ENCODE data around the gene PFDN1.

The PFDN1 gene

DNA sequence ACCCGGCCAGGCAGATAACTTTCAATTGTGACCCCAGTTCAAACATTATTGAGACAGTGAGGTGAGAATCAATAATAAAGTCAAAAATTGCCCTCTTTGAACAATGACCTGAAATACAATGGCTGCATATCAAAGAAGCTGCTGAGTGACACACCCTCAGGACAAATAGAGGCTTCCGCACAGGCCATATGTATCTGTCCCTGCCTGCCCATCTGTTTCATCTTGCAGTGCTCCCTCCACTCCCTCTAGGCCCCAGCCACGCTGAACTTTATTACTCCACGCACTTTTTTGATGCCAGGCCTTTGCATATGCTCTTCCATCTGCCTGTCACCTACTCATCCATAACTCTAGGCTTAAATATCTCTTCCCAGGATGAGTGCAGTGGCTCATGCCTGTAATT, 15.9 kb upstream of the PFDN1 start:
- Histone ChIP-seq H3K4me1 (ENCODE audit: control insufficient read depth, insufficient read depth, low read length, poor library complexity, severe bottlenecking) (no peaks in the 10 kb centered on the region), H3K4me3 (ENCODE audit: insufficient read depth, low read depth, low read length, poor library complexity, severe bottlenecking) (no peak overlapping the region), H3K27ac (ENCODE audit: insufficient read depth, low read length, poor library complexity, severe bottlenecking) (no peak overlapping the region), H3K36me3 (ENCODE audit: control insufficient read depth, insufficient read depth, low read length) (no peaks in the 10 kb centered on the region), H3K27me3 (replicated peaks; ENCODE audit: control insufficient read depth, insufficient read depth, low read length, poor library complexity, severe bottlenecking) (no peaks in the 10 kb centered on the region), H3K9me3 (ENCODE audit: control insufficient read depth, low read length) (no peaks in the 10 kb centered on the region)
- DNase-seq: no peak

DNA sequence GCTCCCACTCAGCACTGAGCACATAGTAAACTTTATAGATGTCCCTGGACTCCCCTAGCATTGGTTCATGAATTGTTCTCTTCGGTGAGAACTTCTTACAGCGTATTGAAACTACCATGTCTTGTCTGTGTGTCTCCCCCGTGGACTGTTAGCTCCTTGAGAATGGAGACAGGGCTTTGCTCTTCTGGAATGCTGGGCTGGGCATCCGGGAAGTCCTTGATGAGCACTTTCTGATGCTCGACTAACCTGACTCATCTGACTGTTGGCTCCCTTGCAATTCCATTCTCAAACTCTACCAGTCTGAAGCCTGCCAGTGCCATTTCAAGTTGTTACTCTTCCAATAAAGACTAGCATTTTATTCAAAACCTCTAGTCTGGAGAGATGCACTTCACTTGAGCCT, 15.0 kb upstream of the PFDN1 start:
- H3K36me3 ChIP-seq (ENCODE audit: control insufficient read depth, insufficient read depth, low read length): no peaks in the 10 kb centered on the region
- H3K9me3 ChIP-seq (ENCODE audit: control insufficient read depth, low read length): no peaks in the 10 kb centered on the region
- no peak overlapping the region for H3K4me3 ChIP-seq (ENCODE audit: insufficient read depth, low read depth, low read length, poor library complexity, severe bottlenecking)
- DNase-seq: no peak
- no peak overlapping the region for H3K27ac ChIP-seq (ENCODE audit: insufficient read depth, low read length, poor library complexity, severe bottlenecking)
- H3K27me3 ChIP-seq (replicated peaks; ENCODE audit: control insufficient read depth, insufficient read depth, low read length, poor library complexity, severe bottlenecking): no peaks in the 10 kb centered on the region
- H3K4me1 ChIP-seq (ENCODE audit: control insufficient read depth, insufficient read depth, low read length, poor library complexity, severe bottlenecking): no peaks in the 10 kb centered on the region

GRCh38 chr5:140312791-140313189, 9.9 kb upstream of the PFDN1 start:
- no peaks in the 10 kb centered on the region for H3K36me3 ChIP-seq (ENCODE audit: control insufficient read depth, insufficient read depth, low read length)
- H3K27me3 ChIP-seq (replicated peaks; ENCODE audit: control insufficient read depth, insufficient read depth, low read length, poor library complexity, severe bottlenecking): no peaks in the 10 kb centered on the region
- no peaks in the 10 kb centered on the region for H3K9me3 ChIP-seq (ENCODE audit: control insufficient read depth, low read length)
- no peak overlapping the region for H3K27ac ChIP-seq (ENCODE audit: insufficient read depth, low read length, poor library complexity, severe bottlenecking)
- no peak overlapping the region for H3K4me3 ChIP-seq (ENCODE audit: insufficient read depth, low read depth, low read length, poor library complexity, severe bottlenecking)
- no peak for DNase-seq
- H3K4me1 ChIP-seq (ENCODE audit: control insufficient read depth, insufficient read depth, low read length, poor library complexity, severe bottlenecking): no peaks in the 10 kb centered on the region

- DNase-seq: no peak
- Histone ChIP-seq H3K9me3 (ENCODE audit: control insufficient read depth, low read length) (no peaks in the 10 kb centered on the region), H3K36me3 (ENCODE audit: control insufficient read depth, insufficient read depth, low read length) (no peaks in the 10 kb centered on the region), H3K4me3 (ENCODE audit: insufficient read depth, low read depth, low read length, poor library complexity, severe bottlenecking) (no peak overlapping the region), H3K4me1 (ENCODE audit: control insufficient read depth, insufficient read depth, low read length, poor library complexity, severe bottlenecking) (no peaks in the 10 kb centered on the region), H3K27ac (ENCODE audit: insufficient read depth, low read length, poor library complexity, severe bottlenecking) (no peak overlapping the region), H3K27me3 (replicated peaks; ENCODE audit: control insufficient read depth, insufficient read depth, low read length, poor library complexity, severe bottlenecking) (no peaks in the 10 kb centered on the region)
These were observed 9.3 kb upstream of the PFDN1 start for GRCh38 chr5:140312067-140312790.

DNA sequence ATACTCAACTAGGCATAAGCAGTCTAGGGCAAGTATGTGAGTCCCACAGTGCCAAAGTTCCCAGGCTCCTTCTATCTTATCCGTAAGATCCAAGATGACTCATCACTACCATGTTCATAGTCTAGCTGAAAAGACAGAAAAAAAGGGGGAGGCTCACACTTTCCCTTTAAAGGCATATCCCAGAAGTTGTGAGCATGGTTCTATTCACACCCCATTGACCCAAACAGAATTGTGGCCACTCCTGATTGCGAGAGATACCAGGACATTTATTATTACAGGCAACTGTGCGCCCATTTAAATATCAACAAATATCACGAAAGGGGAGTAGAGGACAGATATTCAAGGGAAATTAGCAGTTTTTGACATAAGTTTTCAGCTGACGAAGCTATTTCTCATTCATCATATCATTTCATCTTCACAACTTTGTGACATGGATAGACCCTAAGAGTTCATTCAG, 8.1 kb upstream of the PFDN1 start:
- Histone ChIP-seq H3K36me3 (ENCODE audit: control insufficient read depth, insufficient read depth, low read length) (no peaks in the 10 kb centered on the region), H3K27ac (ENCODE audit: insufficient read depth, low read length, poor library complexity, severe bottlenecking) (no peak overlapping the region), H3K9me3 (ENCODE audit: control insufficient read depth, low read length) (no peaks in the 10 kb centered on the region), H3K4me3 (ENCODE audit: insufficient read depth, low read depth, low read length, poor library complexity, severe bottlenecking) (no peak overlapping the region), H3K27me3 (replicated peaks; ENCODE audit: control insufficient read depth, insufficient read depth, low read length, poor library complexity, severe bottlenecking) (no peaks in the 10 kb centered on the region), H3K4me1 (ENCODE audit: control insufficient read depth, insufficient read depth, low read length, poor library complexity, severe bottlenecking) (no peaks in the 10 kb centered on the region)
- no peak for DNase-seq

DNA sequence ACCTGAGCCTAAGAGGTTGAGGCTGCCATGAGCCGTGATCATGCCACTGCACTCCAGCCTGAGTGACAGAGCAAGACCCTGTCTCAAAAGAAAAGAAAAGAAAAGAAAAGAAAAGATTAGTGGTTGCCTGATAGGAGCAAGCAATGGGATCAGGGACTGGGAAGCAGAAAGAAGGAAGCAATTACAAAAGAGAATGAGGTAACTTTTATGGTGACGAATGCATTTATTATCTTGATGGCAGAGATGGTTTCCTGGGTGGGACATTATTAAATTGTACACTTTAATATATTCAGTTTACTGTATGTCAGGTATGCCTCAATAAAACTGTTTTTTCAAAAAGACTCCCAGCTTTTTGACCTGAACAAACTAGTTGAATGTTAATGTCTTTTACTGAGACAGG, 7.5 kb upstream of the PFDN1 start:
- no peaks in the 10 kb centered on the region for H3K4me1 ChIP-seq (ENCODE audit: control insufficient read depth, insufficient read depth, low read length, poor library complexity, severe bottlenecking)
- no peak overlapping the region for H3K4me3 ChIP-seq (ENCODE audit: insufficient read depth, low read depth, low read length, poor library complexity, severe bottlenecking)
- H3K27ac ChIP-seq (ENCODE audit: insufficient read depth, low read length, poor library complexity, severe bottlenecking): no peak overlapping the region
- no peak for DNase-seq
- no peaks in the 10 kb centered on the region for H3K36me3 ChIP-seq (ENCODE audit: control insufficient read depth, insufficient read depth, low read length)
- no peaks in the 10 kb centered on the region for H3K9me3 ChIP-seq (ENCODE audit: control insufficient read depth, low read length)
- no peaks in the 10 kb centered on the region for H3K27me3 ChIP-seq (replicated peaks; ENCODE audit: control insufficient read depth, insufficient read depth, low read length, poor library complexity, severe bottlenecking)

- Histone ChIP-seq H3K36me3 (ENCODE audit: control insufficient read depth, insufficient read depth, low read length) (no peaks in the 10 kb centered on the region), H3K4me1 (ENCODE audit: control insufficient read depth, insufficient read depth, low read length, poor library complexity, severe bottlenecking) (no peaks in the 10 kb centered on the region), H3K9me3 (ENCODE audit: control insufficient read depth, low read length) (no peaks in the 10 kb centered on the region), H3K27ac (ENCODE audit: insufficient read depth, low read length, poor library complexity, severe bottlenecking) (no peak overlapping the region), H3K4me3 (ENCODE audit: insufficient read depth, low read depth, low read length, poor library complexity, severe bottlenecking) (no peak overlapping the region), H3K27me3 (replicated peaks; ENCODE audit: control insufficient read depth, insufficient read depth, low read length, poor library complexity, severe bottlenecking) (no peaks in the 10 kb centered on the region)
- DNase-seq: no peak
These were observed 6.9 kb upstream of the PFDN1 start for GRCh38 chr5:140309706-140310249.

GRCh38 chr5:140305471-140305870, 2.6 kb upstream of the PFDN1 start:
- Histone ChIP-seq H3K9me3 (ENCODE audit: control insufficient read depth, low read length) (no peaks in the 10 kb centered on the region), H3K4me3 (ENCODE audit: insufficient read depth, low read depth, low read length, poor library complexity, severe bottlenecking) (no peak overlapping the region), H3K4me1 (ENCODE audit: control insufficient read depth, insufficient read depth, low read length, poor library complexity, severe bottlenecking) (peaks cover 5% of the 10 kb centered on the region), H3K36me3 (ENCODE audit: control insufficient read depth, insufficient read depth, low read length) (no peaks in the 10 kb centered on the region), H3K27me3 (replicated peaks; ENCODE audit: control insufficient read depth, insufficient read depth, low read length, poor library complexity, severe bottlenecking) (no peaks in the 10 kb centered on the region), H3K27ac (ENCODE audit: insufficient read depth, low read length, poor library complexity, severe bottlenecking) (no peak overlapping the region)
- DNase-seq: no peak

DNA sequence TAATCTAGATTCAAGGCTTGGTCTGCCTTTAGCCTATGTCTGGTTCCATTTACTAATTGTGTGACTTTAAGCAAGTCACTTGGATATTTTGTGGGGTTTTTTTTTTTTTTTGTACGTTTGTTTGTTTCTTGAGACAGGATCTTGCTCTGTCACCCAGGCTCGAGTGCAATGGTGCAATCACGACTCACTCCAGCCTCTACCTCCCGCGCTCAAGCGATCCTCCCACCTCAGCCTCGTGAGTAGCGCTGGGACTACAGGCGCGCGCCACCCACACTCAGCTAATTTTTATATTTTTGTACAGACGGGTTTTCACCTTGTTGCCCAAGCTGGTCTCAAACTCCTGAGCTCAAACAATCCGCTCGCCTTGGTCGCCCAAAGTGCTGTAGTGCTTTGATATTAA, 1.1 kb upstream of the PFDN1 start:
- Histone ChIP-seq H3K27ac (ENCODE audit: insufficient read depth, low read length, poor library complexity, severe bottlenecking) (no peak overlapping the region), H3K9me3 (ENCODE audit: control insufficient read depth, low read length) (no peaks in the 10 kb centered on the region), H3K4me3 (ENCODE audit: insufficient read depth, low read depth, low read length, poor library complexity, severe bottlenecking) (no peak overlapping the region), H3K4me1 (ENCODE audit: control insufficient read depth, insufficient read depth, low read length, poor library complexity, severe bottlenecking) (peaks cover 5% of the 10 kb centered on the region), H3K36me3 (ENCODE audit: control insufficient read depth, insufficient read depth, low read length) (peaks cover 4% of the 10 kb centered on the region), H3K27me3 (replicated peaks; ENCODE audit: control insufficient read depth, insufficient read depth, low read length, poor library complexity, severe bottlenecking) (no peaks in the 10 kb centered on the region)
- DNase-seq: no peak

- Histone ChIP-seq H3K27me3 (replicated peaks; ENCODE audit: control insufficient read depth, insufficient read depth, low read length, poor library complexity, severe bottlenecking) (no peaks in the 10 kb centered on the region), H3K4me3 (ENCODE audit: insufficient read depth, low read depth, low read length, poor library complexity, severe bottlenecking) (no peak overlapping the region), H3K27ac (ENCODE audit: insufficient read depth, low read length, poor library complexity, severe bottlenecking) (no peak overlapping the region), H3K9me3 (ENCODE audit: control insufficient read depth, low read length) (no peaks in the 10 kb centered on the region), H3K4me1 (ENCODE audit: control insufficient read depth, insufficient read depth, low read length, poor library complexity, severe bottlenecking) (peaks cover 5% of the 10 kb centered on the region), H3K36me3 (ENCODE audit: control insufficient read depth, insufficient read depth, low read length) (peaks cover 4% of the 10 kb centered on the region)
- DNase-seq: no peak
These were observed 1.8 kb downstream of the PFDN1 start for GRCh38 chr5:140301136-140301535.
